HG02763 (cell line): ENCODE measurements around the gene PTPRD.

ENCODE experiments used
- ATAC-seq: cut with Tn5 transposase; IDR thresholded peaks from one replicate; pipeline ENCODE4 v1.9.1; 2021; ENCODE audit warnings: mild to moderate bottlenecking, moderate library complexity; ENCODE audit not compliant: unreplicated experiment

Gene PTPRD

DNA sequence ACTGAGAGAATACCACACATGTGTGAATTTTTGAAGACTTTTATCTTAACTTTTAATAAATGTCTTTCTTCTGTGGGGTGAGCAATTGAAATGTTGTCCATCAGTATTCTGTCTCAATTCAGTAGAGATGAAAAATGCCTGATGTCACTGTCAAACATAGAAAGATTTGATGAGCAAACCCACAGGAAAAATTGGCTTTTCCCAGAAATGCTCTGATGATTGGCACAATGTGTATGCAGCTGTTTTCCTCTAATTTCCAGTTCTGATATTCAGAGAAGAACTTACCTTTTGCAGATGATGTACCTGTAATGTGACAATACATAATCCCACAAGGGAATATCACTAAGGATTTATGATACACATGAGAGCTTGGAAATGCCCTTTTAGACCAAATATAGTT lies 340.0 kb downstream of the PTPRD start:
- ATAC-seq, result no peak

- ATAC-seq, result no peak
Measured at GRCh38 chr9:10268531-10269485, 344.0 kb downstream of the PTPRD start.

GRCh38 chr9:10265153-10265631 lies 347.6 kb downstream of the PTPRD start:
- no peak for ATAC-seq

DNA sequence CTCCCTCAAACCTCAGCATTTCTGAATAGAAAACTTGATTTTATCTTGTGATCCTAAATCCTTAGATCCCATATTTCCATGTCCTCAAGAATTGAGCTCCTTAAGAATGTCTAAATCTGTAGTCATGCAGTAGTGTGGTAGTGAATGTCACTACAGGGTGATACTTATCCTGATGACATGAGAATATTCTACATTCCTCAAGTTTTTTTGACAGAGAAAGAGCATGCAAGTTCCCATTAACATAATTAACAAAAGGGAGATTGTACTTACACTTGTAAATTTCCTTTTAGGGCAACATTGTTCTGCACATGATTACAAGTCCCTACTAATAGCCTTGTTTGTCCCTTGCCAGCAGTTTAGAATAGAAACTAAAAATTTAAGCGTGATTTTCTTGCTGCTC lies 352.3 kb downstream of the PTPRD start:
- no peak for ATAC-seq

DNA sequence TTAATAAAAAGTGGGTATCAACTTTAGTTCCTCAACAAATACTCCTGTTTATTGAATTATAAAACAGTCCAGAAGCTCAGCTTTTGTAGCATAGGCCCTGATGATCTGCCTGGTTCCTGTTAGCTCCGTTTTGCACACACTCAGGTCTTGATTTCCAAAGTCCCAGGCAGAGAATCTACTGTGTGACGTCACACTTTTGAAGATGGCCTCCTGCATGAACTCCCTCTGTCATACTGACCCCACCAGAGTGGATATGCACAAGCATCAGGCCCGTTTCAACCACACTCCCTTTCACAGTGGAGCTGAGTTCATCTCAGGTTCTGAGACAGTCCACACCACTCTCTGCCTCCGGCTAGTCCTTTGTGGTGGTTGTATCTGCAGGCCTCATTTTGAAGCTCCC lies 353.1 kb downstream of the PTPRD start:
- no peak for ATAC-seq

GRCh38 chr9:10255758-10256157 lies 357.0 kb downstream of the PTPRD start:
- ATAC-seq, result no peak

GRCh38 chr9:10254338-10254737 lies 358.5 kb downstream of the PTPRD start:
- ATAC-seq, result no peak

GRCh38 chr9:10253341-10253740 lies 359.5 kb downstream of the PTPRD start:
- ATAC-seq, result no peak

DNA sequence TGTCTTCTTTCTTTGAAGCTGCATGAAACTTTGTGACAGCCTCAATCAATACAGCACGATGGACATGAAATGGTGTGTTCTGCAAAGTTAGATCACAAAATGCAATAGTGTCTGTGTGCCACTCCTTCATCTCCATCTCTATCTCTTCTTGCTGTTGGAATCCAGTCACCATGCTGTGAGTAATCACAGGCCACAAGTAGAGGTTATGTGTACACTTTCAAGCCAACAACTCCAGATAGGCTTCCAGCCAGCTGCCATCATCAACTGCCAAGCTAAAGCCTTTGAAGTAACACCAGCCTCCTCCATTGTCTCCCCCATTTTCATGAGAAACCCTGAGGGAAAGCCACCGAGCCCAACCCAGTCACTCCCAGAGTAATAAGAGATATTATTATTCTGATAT lies 360.6 kb downstream of the PTPRD start:
- no peak for ATAC-seq

- no peak for ATAC-seq
Measured at GRCh38 chr9:10251490-10251889, 361.3 kb downstream of the PTPRD start.

GRCh38 chr9:10250219-10250618 lies 362.6 kb downstream of the PTPRD start:
- no peak for ATAC-seq

GRCh38 chr9:10248890-10249289 lies 363.9 kb downstream of the PTPRD start:
- no peak for ATAC-seq

- ATAC-seq, result no peak
Measured at GRCh38 chr9:10242255-10242654, 370.5 kb downstream of the PTPRD start.

- no peak for ATAC-seq
Measured at GRCh38 chr9:10238087-10238486, 374.7 kb downstream of the PTPRD start.

DNA sequence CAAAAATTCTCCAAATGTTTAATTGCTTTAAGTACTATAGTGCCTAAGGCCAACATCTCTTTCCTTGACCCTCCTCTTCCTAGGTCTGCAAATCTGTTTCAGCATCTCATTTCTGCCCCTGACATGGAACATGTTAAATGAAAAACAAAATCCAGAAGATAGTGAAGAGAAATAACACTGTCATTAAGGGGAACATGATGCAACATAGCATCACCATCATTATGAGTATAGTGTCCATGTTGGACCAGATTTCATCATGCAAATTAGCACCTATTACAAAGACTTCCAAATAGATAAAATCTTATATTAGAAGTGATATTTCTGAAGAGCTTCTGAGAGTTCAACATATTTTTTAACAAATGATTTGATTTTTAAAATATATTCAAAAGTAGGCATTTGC lies 375.2 kb downstream of the PTPRD start:
- ATAC-seq, result no peak

DNA sequence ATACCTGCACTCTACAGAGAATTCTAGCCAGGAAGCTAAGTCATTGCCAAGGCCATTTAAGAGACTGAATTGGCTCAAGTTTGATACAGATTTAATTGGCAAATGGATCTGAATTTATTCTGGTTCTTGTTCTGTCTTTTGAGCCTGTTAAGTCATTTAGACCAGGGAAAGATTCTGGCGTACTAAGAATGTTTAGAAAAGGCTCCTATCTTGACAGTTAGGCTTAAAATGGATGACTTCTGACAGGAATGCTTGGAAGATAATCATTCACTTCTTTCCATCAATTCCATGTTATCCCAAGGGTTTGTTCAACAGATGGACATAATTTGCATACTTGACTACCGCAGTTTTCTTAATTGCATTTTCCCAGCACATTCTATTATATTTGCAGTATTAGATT lies 376.6 kb downstream of the PTPRD start:
- no peak for ATAC-seq

DNA sequence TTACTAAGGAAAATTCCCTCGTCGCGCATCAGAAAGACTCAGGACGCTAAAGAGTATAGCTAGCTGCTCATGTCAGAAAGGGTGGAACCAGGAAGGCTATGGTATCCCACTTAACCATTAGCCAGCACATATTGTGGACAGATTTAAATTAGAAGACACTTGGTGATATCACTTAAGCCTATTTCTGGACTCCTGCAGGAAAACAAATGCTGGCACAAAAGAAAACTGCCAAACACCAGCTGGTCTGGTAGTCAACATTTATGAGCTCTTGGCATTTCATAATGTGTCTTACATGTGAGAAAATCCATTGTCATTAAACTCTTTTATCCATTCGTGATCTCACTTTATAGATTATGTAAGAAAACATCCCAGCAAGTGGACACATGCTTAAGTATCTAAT lies 377.4 kb downstream of the PTPRD start:
- ATAC-seq, result no peak

GRCh38 chr9:10232352-10232930 lies 380.4 kb downstream of the PTPRD start:
- ATAC-seq, result no peak

- peak; percentile 82 for ATAC-seq
Measured at GRCh38 chr9:10230512-10230911, 382.3 kb downstream of the PTPRD start.

- no peak for ATAC-seq
Measured at GRCh38 chr9:10228082-10228481, 384.7 kb downstream of the PTPRD start.

DNA sequence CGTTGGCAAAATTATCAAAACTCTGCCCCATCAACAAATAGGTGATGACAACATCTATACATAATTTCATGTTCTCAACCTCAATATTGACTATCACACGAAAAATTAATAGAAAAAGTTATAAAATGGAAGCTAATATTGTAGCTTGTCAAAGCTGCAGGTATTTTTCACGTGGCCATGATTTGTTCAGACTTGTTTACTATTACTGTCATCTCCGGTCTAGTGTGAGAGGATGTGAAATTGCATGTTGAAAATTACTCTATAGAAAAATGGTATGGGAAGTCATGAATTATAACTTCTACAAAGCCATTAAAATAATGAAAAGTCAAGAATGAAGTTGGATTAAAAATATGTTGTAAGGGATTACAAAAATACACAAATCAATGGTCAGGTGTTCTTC lies 385.8 kb downstream of the PTPRD start:
- ATAC-seq, result no peak

- no peak for ATAC-seq
Measured at GRCh38 chr9:10212702-10213101, 400.1 kb downstream of the PTPRD start.
